K562 (cell line): ENCODE results near the gene ALG11. TPM values are rescaled to one million over a fixed set of nuclear protein-coding genes. Genes with fewer than 3 reads are reported as not detected.

Source experiments
- ATAC-seq: fragments of 200-7000 bp; cut with Tn5 transposase; 3 replicates; pipeline ENCODE4 v1.9.1; 2020; ENCODE audit warnings: moderate library complexity
- BruUV-seq: library from RNA; stranded (reverse); fragments of 400-500 nt; replicated peaks from 2 replicates; lab custom pipeline; 2021; lab: Mats Ljungman, UMichigan
- CTCF ChIA-PET: fragments of 300-600 bp; formaldehyde crosslinking; extraction: SDS; loops from one replicate; lab custom pipeline; 2021; ENCODE audit warnings: low intra/inter-chr PET ratio; lab: Yijun Ruan, JAX
- POLR2A ChIA-PET: fragments of 300-600, 350-650 bp; sonication (Branson Sonifier 250); formaldehyde crosslinking; extraction: SDS; loops from one replicate; lab custom pipeline; 2021; ENCODE audit warnings: antibody characterized with exemption, inconsistent platforms; lab: Yijun Ruan, JAX
- DNase-seq, 4 experiments: peaks; one replicate each; pipeline versions ENCODE4 v3.0.0 to v3.0.0-alpha.2; 2011 to 2018; ENCODE audit warnings: low spot score in 3 of 4, mixed read lengths in 3 of 4; ENCODE audit errors: extremely low read depth in 1 of 4
- FAIRE-seq: peaks from 2 replicates; lab custom pipeline; 2011; peaks lifted over from hg19 to GRCh38; lab: Jason Lieb, UNC
- H2AFZ ChIP-seq: 2 replicates; pipeline ENCODE4 v1.6.0; 2011; ENCODE audit warnings: low read depth, low read length, control low read depth, inconsistent platforms
- H3K27ac ChIP-seq: fragments of 200-600 bp; 3 replicates; pipeline ENCODE4 v1.8.0; 2011; ENCODE audit warnings: low read depth, mild to moderate bottlenecking, control low read depth, inconsistent platforms, low read length, moderate library complexity, mixed read lengths; ENCODE audit errors: extremely low read depth
- H3K27me3 ChIP-seq, 2 experiments: fragments of 300-600 bp in 1 of 2; 2 replicates in 1 of 2; 3 replicates in 1 of 2; pipeline versions ENCODE4 v1.6.0 to v1.8.0; 2011; ENCODE audit warnings: inconsistent platforms in 2 of 2, low read length in 2 of 2, mild to moderate bottlenecking in 1 of 2, mixed read lengths in 1 of 2, moderate library complexity in 1 of 2; ENCODE audit not compliant: control insufficient read depth in 2 of 2, insufficient read depth in 2 of 2
- H3K36me3 ChIP-seq: fragments of 300-600 bp; 3 replicates; pipeline ENCODE4 v1.8.0; 2011; ENCODE audit warnings: mild to moderate bottlenecking, low read length, inconsistent platforms; ENCODE audit not compliant: control insufficient read depth, insufficient read depth
- H3K4me1 ChIP-seq, 2 experiments: fragments of 200-600 bp in 1 of 2; replicated peaks in 1 of 2; 2 replicates in 1 of 2; 3 replicates in 1 of 2; pipeline versions ENCODE4 v1.5.1 to v1.8.0; 2011; ENCODE audit warnings: inconsistent platforms in 2 of 2, low read length in 2 of 2, mild to moderate bottlenecking in 1 of 2, mixed read lengths in 1 of 2, moderate library complexity in 1 of 2; ENCODE audit not compliant: control insufficient read depth in 2 of 2, insufficient read depth in 2 of 2
- H3K4me2 ChIP-seq: 2 replicates; pipeline ENCODE4 v1.6.1; 2011; ENCODE audit warnings: low read length, control low read depth, inconsistent platforms, mixed read lengths; ENCODE audit not compliant: insufficient read depth
- H3K4me3 ChIP-seq: fragments of 200-600 bp; sonication (generic), shearing (Covaris generic); 2 replicates; pipeline ENCODE4 v1.5.1; 2016; ENCODE audit warnings: control low read depth, inconsistent platforms
- H3K79me2 ChIP-seq: fragments of 200-600 bp; 3 replicates; pipeline ENCODE4 v1.8.0; 2011; ENCODE audit warnings: low read length, inconsistent platforms; ENCODE audit not compliant: control insufficient read depth, insufficient read depth
- H3K9ac ChIP-seq, 2 experiments: 2 replicates each; pipeline versions ENCODE4 v1.6.0 to v1.6.1; 2011; ENCODE audit warnings: low read depth in 2 of 2, low read length in 2 of 2, control low read depth in 1 of 2, inconsistent platforms in 1 of 2, mild to moderate bottlenecking in 1 of 2, mixed read lengths in 1 of 2; ENCODE audit not compliant: insufficient read depth in 1 of 2
- H3K9me1 ChIP-seq: one replicate; pipeline ENCODE4 v1.6.0; 2011; ENCODE audit warnings: inconsistent platforms, mild to moderate bottlenecking, low read length, moderate library complexity; ENCODE audit not compliant: control insufficient read depth, insufficient read depth
- H3K9me3 ChIP-seq: replicated peaks from 2 replicates; pipeline ENCODE4 v1.5.1; 2011; ENCODE audit warnings: low read depth, low read length, inconsistent platforms; ENCODE audit not compliant: control insufficient read depth, insufficient read depth
- H4K20me1 ChIP-seq: replicated peaks from 2 replicates; pipeline ENCODE4 v1.6.1; 2011; ENCODE audit warnings: low read length, inconsistent platforms, mixed read lengths; ENCODE audit not compliant: control insufficient read depth, insufficient read depth
- ARID1B ChIP-seq: fragments of 450-650 bp; IDR thresholded peaks from 2 replicates; pipeline ENCODE4 v1.6.1; 2016; ENCODE audit warnings: antibody characterized with exemption, mild to moderate bottlenecking, inconsistent platforms
- GTF2B ChIP-seq: IDR thresholded peaks from 2 replicates; pipeline ENCODE4 v1.6.1; 2011; ENCODE audit not compliant: insufficient read length; ENCODE audit errors: extremely low read depth
- HEY1 ChIP-seq: fragments of 250-450 bp; sonication (Bioruptor Pico); IDR thresholded peaks from 2 replicates; pipeline ENCODE4 v1.5.0; 2020; ENCODE audit warnings: mild to moderate bottlenecking, moderate library complexity, borderline replicate concordance
- HOXB6 ChIP-seq: fragments of 250-450 bp; sonication (Bioruptor Pico); IDR thresholded peaks from 2 replicates; pipeline ENCODE4 v1.5.1; 2022; ENCODE audit warnings: mild to moderate bottlenecking, borderline replicate concordance
- NCOA2 ChIP-seq, 2 experiments: fragments of 450-650 bp; IDR thresholded peaks; 2 replicates each; pipeline ENCODE4 v1.6.1; 2018; ENCODE audit warnings: mild to moderate bottlenecking in 2 of 2, moderate library complexity in 1 of 2; ENCODE audit not compliant: partially characterized antibody in 2 of 2
- PRDM10 ChIP-seq: fragments of 450-650 bp; IDR thresholded peaks from 2 replicates; pipeline ENCODE4 v1.6.1; 2018; ENCODE audit not compliant: partially characterized antibody
- REST ChIP-seq, 2 experiments: fragments of 450-650 bp; formaldehyde crosslinking in 1 of 2; IDR thresholded peaks; 2 replicates each; pipeline versions ENCODE4 v1.4.0 to v1.6.1; 2014 to 2020; ENCODE audit warnings: mild to moderate bottlenecking in 2 of 2, borderline replicate concordance in 1 of 2, low read depth in 1 of 2
- TAL1 ChIP-seq: fragments of 450-650 bp; IDR thresholded peaks from 2 replicates; pipeline ENCODE4 v1.6.1; 2016; ENCODE audit warnings: mild to moderate bottlenecking
- TCF3 ChIP-seq: sonication (generic); formaldehyde crosslinking; IDR thresholded peaks from 2 replicates; pipeline ENCODE4 v1.4.0; 2020; ENCODE audit warnings: mild to moderate bottlenecking, missing genetic modification reagents
- WGBS: fragments of 100-300 bp; shearing (Covaris generic); methylation state at CpG from one replicate; pipeline ENCODE4 v1.1.6; 2016; ENCODE audit warnings: low coverage, mixed read lengths; ENCODE audit not compliant: insufficient coverage; ENCODE audit errors: missing lambda C conversion rate; 5-methylcytosine and 5-hydroxymethylcytosine counted together
- in situ Hi-C: fragments of 300-500 bp; cut with MboI; formaldehyde crosslinking; loops from 4 replicates; pipeline ENCODE4 v1.15.0; 2018; ENCODE audit warnings: inconsistent platforms, mixed read lengths
- intact Hi-C: fragments of 100-400 bp; cut with micrococcal nuclease; formaldehyde crosslinking; loops from 2 replicates; pipeline ENCODE4 v1.14.2; 2022
- polyA plus RNA-seq, 8 experiments: library from polyadenylated mRNA; depleted of rRNA in 4 of 8; stranded (reverse) in 5 of 8; unstranded in 3 of 8; fragments of >200 nt; fragmentation: Nextera tagmentation in 2 of 8; fragmentation: Illumina TruSeq in 1 of 8; extraction: Ambion mirVana in 2 of 8; extraction: Trizol in 1 of 8; gene quantifications; 2 replicates each; pipeline versions ENCODE4 v1.2.1 to v1.2.3, GENCODE V29; 2011 to 2014; ENCODE audit warnings: inconsistent platforms in 1 of 8, missing spikeins in 1 of 8
- total RNA-seq, 7 experiments: library from RNA; depleted of rRNA in 6 of 7; stranded (reverse); fragments of >200 nt in 6 of 7; fragmentation: Illumina TruSeq in 2 of 7; extraction: Trizol in 2 of 7; gene quantifications; 2 replicates each; pipeline versions ENCODE4 v1.2.1 to v1.2.3, GENCODE V29; 2011 to 2021; ENCODE audit warnings: low replicate concordance in 1 of 7

Gene ALG11
- total and polyA plus RNA-seq, 9 of the 15 experiments (the other 6 are each of a cell fraction or from before 2014, with no cell fraction given) = 7.3 to 19.2 (median 16.3) TPM

GRCh38 chr13:52036037-52036436, 23.8 kb downstream of the ALG11 start:
- H3K27ac ChIP-seq = no peak overlapping the region
- H3K9me1 ChIP-seq = no peaks in the 10 kb centered on the region
- 13% methylated on average over 1 of the region's 1 CpG for WGBS
- ATAC-seq = no peak
- no peak for DNase-seq
- FAIRE-seq = no peak
- CTCF ChIA-PET = no interaction called here
- no peaks in the 10 kb centered on the region for H3K79me2 ChIP-seq
- H3K36me3 ChIP-seq = no peaks in the 10 kb centered on the region; the same call in 2 of the 3 replicates
- in situ Hi-C loops = no loop called here
- H4K20me1 ChIP-seq = no peaks in the 10 kb centered on the region
- H3K9ac ChIP-seq = no peak overlapping the region
- intact Hi-C loops = no loop called here
- no peaks in the 10 kb centered on the region for H3K9me3 ChIP-seq
- no peaks in the 10 kb centered on the region for H3K27me3 ChIP-seq
- H3K4me1 ChIP-seq = no peaks in the 10 kb centered on the region; a peak in 2 of 5 replicates
- no peak overlapping the region for H3K4me2 ChIP-seq
- no peak overlapping the region for H3K4me3 ChIP-seq
- POLR2A ChIA-PET = interaction anchor here (1.4 kb wide), 1 partner anchor 13 kb away, joined by 5 read pairs; no protein-coding TSS in a partner anchor
- H2AFZ ChIP-seq = no peak overlapping the region
- BruUV-seq = no TSS peak
- TF ChIP-seq REST (IDR thresholded peaks at IDR 0.05; ENCODE audit: borderline replicate concordance) (no peak), REST (CRISPR knock-in tag; IDR thresholded peaks at IDR 0.05; ENCODE audit: low read depth) (no peak), ARID1B (0 out of 2 replicates have a peak, but pooled peaks have one; percentile 13), HEY1 (CRISPR knock-in tag) (no peak), HOXB6 (CRISPR knock-in tag) (no peak), TCF3 (CRISPR knock-in tag) (peak; percentile 25; the same call in 1 of the 2 replicates), TAL1 (no peak; the same call in 1 of the 2 replicates), GTF2B (no peak), PRDM10 (no peak), NCOA2 (IDR thresholded peaks at IDR 0.05; ENCODE audit: partially characterized antibody in 2 of 2) (no peak)
